ENCODE measurements around the gene TGFBR3. TPM values are rescaled to one million over a fixed set of nuclear protein-coding genes. Genes with fewer than 3 reads are reported as not detected.
A peak's percentile ranks its signal among the peaks of the same experiment; 100 is the strongest.

TGFBR3 gene
- total and polyA plus RNA-seq, 2 of the 13 experiments (the other 11 are each of a cell fraction or from before 2014, with no cell fraction given), result 76.5 to 195 TPM

- TF ChIP-seq HIVEP1 (CRISPR knock-in tag; IDR thresholded peaks at IDR 0.05) (peak; percentile 67; the same call in 1 of the 2 replicates), KLF6 (CRISPR knock-in tag; IDR thresholded peaks at IDR 0.05) (peak; percentile 40; the same call in 1 of the 2 replicates), ZNF12 (CRISPR knock-in tag; IDR thresholded peaks at IDR 0.05) (peak; percentile 62; the same call in 1 of the 2 replicates), HOXA9 (CRISPR knock-in tag; IDR thresholded peaks at IDR 0.05; ENCODE audit: borderline replicate concordance) (peak; percentile 82; the same call in 1 of the 2 replicates), GATAD1 (CRISPR knock-in tag; IDR thresholded peaks at IDR 0.05) (peak; percentile 42; the same call in 1 of the 2 replicates), ZSCAN21 (CRISPR knock-in tag; IDR thresholded peaks at IDR 0.05; ENCODE audit: borderline replicate concordance) (peak; percentile 93), HIC2 (CRISPR knock-in tag; IDR thresholded peaks at IDR 0.05; ENCODE audit: low read depth) (0 out of 2 replicates have a peak, but pooled peaks have one; percentile 18), RFXANK (CRISPR knock-in tag; IDR thresholded peaks at IDR 0.05) (0 out of 2 replicates have a peak, but pooled peaks have one; percentile 22), ZKSCAN8 (CRISPR knock-in tag; IDR thresholded peaks at IDR 0.05; ENCODE audit: borderline replicate concordance) (0 out of 2 replicates have a peak, but pooled peaks have one; percentile 20), PHF20 (CRISPR knock-in tag; IDR thresholded peaks at IDR 0.05) (peak; percentile 34; the same call in 1 of the 2 replicates), HDAC1 (CRISPR knock-in tag; IDR thresholded peaks at IDR 0.05) (peak; percentile 74; the same call in 1 of the 2 replicates), ZFY (CRISPR knock-in tag; IDR thresholded peaks at IDR 0.05) (peak; percentile 69; the same call in 1 of the 2 replicates), ZNF235 (CRISPR knock-in tag; IDR thresholded peaks at IDR 0.05; ENCODE audit: borderline replicate concordance) (0 out of 2 replicates have a peak, but pooled peaks have one; percentile 64), ZNF777 (CRISPR knock-in tag; IDR thresholded peaks at IDR 0.05) (peak; percentile 71), HNF1A (IDR thresholded peaks at IDR 0.05; ENCODE audit: low read depth) (no peak; the same call in 1 of the 2 replicates), HNF1A (CRISPR knock-in tag; IDR thresholded peaks at IDR 0.05; ENCODE audit: borderline replicate concordance) (peak; percentile 32), CBX1 (IDR thresholded peaks at IDR 0.05; ENCODE audit: low read depth) (peak; percentile 42), PRMT3 (CRISPR knock-in tag; IDR thresholded peaks at IDR 0.05; ENCODE audit: borderline replicate concordance, low read depth) (no peak), CC2D1A (CRISPR knock-in tag; IDR thresholded peaks at IDR 0.05) (no peak), GLMP (CRISPR knock-in tag; IDR thresholded peaks at IDR 0.05; ENCODE audit: borderline replicate concordance) (no peak), KDM2A (CRISPR knock-in tag; IDR thresholded peaks at IDR 0.05; ENCODE audit: borderline replicate concordance, low read depth) (no peak), HNRNPK (IDR thresholded peaks at IDR 0.05; ENCODE audit: low read depth, low read length, poor library complexity, severe bottlenecking) (peak; percentile 76), ZFX (CRISPR knock-in tag; IDR thresholded peaks at IDR 0.05; ENCODE audit: low read depth) (peak; percentile 65)
These were observed at the start of gene TGFBR3 (continued) for GRCh38 chr1:91885716-91886506.
